ENCODE measurements around the gene PAGR1. TPM values are rescaled to one million over a fixed set of nuclear protein-coding genes. Genes with fewer than 3 reads are reported as not detected.
"Not testable (repeated sequence)": the region's sequence is repeated elsewhere in the genome, so short reads cannot be mapped to it uniquely, and the experiment has no call there.

PAGR1 gene
- total RNA-seq = 24.3 and 24.8 TPM in 2 replicates

DNA sequence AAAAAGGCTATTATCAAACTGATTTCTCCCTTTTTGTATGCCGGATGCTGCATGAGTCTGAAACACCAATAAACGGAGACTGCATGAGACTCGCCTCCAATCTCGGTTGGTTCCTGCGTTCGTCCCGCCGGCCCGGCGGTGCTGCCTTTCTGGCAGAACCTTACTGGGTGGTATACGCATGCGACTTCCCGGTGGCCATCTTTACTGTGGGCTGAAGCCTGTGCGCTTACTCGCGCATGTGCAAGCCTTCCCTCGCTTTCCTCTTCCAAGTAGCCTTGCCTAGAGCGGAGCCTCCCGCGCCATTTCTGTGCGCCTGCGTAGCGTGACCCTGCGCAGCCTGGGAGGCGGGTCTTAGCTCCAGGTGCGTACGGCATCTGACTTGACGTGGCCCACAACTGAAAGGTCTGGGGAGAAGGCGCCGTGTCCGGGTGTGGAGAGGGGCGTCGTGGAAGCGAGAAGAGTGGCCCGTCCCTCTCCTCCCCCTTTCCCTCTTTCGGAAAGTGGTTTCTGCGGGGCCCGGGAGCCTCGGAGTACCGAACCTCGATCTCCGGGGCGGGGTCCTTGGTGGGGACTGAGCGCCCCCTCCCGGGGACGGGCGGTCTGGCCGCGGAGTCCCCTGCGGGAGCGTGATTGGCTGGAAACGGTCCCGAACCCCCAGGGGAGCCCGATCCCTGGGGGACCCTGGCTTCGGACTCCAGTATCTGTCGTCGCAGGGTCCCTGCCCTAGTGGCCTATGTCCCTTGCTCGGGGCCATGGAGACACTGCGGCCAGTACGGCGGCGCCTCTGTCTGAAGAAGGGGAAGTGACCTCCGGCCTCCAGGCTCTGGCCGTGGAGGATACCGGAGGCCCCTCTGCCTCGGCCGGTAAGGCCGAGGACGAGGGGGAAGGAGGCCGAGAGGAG lies at the start of gene PAGR1:
Gene PAGR1 (plus strand): TSS at position 360 of the 901 bp plus-strand sequence. CDS start 374 bp downstream, at position 734.
- intact Hi-C loops (cut with micrococcal nuclease) = loop anchor here (1.0 to 2.0 kb wide), 8 partner anchors 9 to 842 kb away; partner anchors contain the start of genes CDIPT, FBRS, KIF22 and TAOK2

DNA sequence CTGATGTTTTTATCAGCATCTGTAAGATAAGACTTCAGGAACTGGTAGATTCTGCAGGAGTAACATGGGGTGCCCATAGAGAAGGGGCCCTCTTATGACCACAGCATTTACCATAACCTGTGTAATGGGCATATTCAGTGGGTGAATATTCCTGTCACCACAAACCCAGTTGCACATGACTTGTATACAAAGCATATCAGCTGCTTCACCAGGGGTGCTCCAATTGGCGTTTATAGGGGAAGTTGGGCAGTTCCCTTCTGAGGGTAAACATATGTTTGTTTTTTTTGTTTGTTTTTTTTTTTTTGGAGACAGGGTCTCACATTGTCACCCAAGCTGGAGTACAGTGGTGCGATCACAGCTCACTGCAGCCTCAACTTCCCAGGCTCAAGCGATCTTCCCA lies 49.4 kb upstream of the PAGR1 start:
- intact Hi-C loops (cut with micrococcal nuclease) = no loop called here

DNA sequence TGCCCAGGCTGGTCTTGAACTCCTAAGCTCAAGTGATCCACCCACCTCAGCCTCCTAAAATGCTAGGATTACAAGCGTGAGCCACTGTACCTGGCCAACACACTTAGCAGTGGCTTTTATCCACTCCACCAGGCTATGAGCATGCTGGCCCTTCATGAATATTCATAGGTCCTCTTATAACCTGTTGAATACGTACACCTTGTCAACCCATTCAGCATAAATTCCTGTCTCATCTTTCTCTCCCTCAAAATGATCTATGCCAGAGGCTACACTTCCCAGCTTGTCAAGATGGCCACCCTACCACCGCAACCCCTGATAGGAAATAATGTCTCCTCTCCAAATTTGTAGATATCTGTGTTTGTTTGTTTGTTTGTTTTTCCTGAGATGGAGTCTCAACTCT lies 48.9 kb upstream of the PAGR1 start:
- intact Hi-C loops (cut with micrococcal nuclease) = no loop called here

- intact Hi-C loops (cut with micrococcal nuclease) = no loop called here
Observed at GRCh38 chr16:29769507-29769906, 46.4 kb upstream of the PAGR1 start.

DNA sequence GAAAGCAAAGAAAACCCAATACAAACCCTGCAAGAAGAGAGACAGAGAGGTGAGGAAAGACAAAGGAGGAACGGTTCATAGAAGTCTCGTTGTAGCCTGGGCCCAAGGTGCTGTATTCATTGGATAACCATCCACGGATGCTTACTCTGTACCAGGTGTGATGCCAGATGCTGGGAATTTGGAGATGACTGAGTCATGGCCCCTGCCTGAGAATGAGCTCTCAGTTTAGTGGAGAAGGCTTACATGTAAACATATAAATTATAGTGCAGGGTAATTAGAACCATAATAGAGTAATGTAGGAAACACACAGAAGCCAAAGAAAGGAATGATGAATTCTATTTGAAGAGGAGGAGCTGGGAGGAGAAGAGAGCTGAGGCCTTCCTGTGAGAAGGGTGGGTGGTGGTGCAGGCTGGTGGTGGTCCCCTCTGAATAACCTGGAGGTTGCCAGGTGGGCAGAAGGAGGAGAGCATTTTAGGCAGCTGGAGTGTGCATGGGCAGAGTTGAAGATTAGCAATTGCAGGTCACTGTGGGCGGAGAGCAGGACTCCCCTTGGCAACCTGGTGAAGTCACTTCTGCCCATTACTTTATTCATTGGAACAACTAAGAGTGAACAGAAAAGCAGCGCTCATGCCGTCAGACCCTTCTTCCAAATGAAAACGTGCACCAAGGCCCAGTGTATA lies 45.6 kb upstream of the PAGR1 start:
- intact Hi-C loops (cut with micrococcal nuclease) = no loop called here

DNA sequence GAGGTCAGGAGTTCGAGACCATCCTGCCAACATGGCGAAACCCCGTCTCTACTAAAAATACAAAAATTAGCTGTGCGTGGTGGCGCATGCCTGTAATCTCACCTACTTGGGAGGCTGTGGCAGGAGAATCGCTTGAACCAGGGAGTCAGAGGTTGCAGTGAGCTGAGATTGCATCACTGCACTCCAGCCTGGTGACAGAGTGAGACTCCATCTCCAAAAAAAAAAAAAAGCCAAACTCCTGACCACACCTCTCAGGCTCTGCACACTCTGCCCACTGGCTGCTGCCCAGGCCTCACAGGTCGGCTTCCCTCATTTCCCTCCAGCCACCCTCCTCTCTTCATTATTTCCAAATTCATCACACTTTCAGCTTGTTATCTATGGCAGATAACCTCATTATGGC lies 43.6 kb upstream of the PAGR1 start:
- intact Hi-C loops (cut with micrococcal nuclease) = not testable (repeated sequence)

DNA sequence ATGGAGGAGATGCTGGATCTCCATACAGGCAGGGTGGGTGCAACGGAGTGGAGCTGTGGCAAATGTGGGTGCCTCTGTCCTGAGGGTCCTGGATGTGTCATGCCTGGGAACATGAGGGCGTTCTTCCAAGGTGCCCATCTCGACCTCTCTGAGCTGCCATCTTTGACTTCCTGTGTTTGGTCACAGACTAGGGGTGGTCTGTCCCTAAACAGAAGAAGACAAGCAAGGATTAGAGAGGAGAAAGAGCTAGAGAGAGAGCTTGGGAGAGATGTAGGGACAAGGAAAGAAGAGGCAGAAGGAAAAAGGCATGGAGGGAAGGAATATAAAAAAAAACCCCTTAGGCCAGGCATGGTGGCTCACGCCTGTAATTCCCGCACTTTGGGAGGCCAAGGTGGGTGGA lies 41.2 kb upstream of the PAGR1 start:
- intact Hi-C loops (cut with micrococcal nuclease) = no loop called here

GRCh38 chr16:29775742-29776408 lies 40.1 kb upstream of the PAGR1 start:
- intact Hi-C loops (cut with micrococcal nuclease) = no loop called here

- intact Hi-C loops (cut with micrococcal nuclease) = no loop called here
Observed at GRCh38 chr16:29777576-29778350, 38.2 kb upstream of the PAGR1 start, which contains the start of gene ZG16. ZG16 (plus strand) TSS chr16:29778256; CDS start chr16:29779267, 1,011 bp downstream.

DNA sequence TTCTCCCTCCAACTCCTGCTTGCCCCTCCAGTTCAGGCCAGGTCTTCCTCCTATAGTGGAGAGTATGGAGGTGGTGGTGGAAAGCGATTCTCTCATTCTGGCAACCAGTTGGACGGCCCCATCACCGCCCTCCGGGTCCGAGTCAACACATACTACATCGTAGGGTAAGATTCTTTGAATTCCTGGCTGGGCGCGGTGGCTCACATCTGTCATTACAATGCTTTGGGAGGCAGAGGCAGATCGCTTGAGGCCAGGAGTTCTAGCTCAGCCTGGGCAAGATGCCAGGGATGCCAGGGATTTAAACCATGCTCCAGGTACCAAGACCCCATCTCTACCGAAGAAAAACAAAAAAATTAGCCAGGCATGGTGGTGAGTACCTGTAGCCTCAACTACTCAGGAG lies 36.5 kb upstream of the PAGR1 start:
- intact Hi-C loops (cut with micrococcal nuclease) = no loop called here

- intact Hi-C loops (cut with micrococcal nuclease) = not testable (repeated sequence)
Observed at GRCh38 chr16:29783094-29783953, 32.6 kb upstream of the PAGR1 start.

GRCh38 chr16:29784157-29784556 lies 31.8 kb upstream of the PAGR1 start:
- intact Hi-C loops (cut with micrococcal nuclease) = loop anchor here (1.0 kb wide), 2 partner anchors 38 to 82 kb away; no protein-coding TSS in a partner anchor

DNA sequence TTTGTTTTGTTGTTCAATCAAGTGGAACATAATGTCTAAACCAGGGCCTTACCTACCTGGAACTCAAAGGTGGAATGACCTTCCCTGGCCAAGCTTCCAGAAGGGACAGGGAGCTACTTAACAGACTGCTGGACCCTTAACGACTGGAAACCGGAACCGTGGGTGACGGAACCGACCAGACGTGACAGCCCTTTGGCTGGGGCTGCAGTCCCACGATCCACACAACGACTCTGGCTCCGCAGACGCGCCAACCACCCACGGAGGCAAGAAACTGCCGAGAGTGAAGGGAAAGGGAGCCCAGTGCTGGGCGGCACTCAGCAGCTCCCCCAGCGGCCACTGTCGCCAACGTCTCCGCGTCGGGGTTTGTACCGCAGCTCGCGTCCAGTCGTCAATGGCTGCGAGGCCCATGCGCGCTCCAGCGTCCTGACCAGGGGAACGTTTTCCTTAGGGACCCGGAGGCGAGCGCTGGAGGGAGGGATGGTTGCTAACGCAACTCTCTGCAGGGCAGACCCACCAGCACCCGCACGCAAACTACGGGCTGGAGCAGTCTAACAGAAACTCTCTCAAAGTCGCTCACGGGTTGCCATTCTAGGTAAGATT lies 31.0 kb upstream of the PAGR1 start:
- intact Hi-C loops (cut with micrococcal nuclease) = loop anchor here (1.0 kb wide), 3 partner anchors 39 to 83 kb away; no protein-coding TSS in a partner anchor

DNA sequence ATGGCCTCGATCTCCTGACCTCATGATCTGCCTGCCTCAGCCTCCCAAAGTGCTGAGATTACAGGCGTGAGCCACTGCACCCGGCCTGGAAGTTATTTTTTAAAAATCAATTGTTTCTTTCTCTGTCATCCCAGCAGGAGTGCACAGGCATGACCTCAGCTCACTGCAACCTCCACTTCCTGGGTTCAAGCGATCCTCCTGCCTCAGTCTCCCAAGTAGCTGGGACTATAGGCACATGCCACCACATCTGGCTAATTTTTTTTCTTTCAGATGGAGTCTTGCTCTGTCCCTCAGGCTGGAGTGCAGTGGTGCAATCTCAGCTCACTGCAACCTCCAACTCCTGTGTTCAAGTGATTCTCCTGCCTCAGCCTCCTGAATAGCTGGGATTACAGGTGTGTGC lies 28.8 kb upstream of the PAGR1 start:
- intact Hi-C loops (cut with micrococcal nuclease) = not testable (repeated sequence)

DNA sequence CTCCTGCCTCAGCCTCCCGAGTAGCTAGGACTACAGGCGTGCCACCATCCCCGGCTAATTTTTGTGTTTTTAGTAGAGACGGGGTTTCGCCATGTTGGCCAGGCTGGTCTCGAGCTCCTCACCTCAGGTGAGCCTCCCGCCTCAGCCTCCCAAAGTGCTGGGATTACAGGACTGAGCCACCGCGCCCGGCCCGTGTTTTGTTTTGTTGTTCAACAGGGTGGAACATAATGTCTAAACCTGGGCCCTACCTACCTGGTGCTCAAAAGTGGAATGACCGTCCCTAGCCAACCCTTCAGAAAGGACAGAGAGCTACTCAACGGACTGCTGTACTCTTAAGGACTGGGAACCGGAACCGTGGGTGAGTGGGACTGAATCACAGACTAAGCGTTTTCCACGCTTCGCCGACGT lies 26.2 kb upstream of the PAGR1 start:
- intact Hi-C loops (cut with micrococcal nuclease) = loop anchor here (1.0 kb wide), 7 partner anchors 16 to 207 kb away; partner anchors contain the start of genes CDIPT, INO80E, PAGR1 and TAOK2

- intact Hi-C loops (cut with micrococcal nuclease) = loop anchor here (1.0 kb wide), 7 partner anchors 15 to 206 kb away; partner anchors contain the start of genes CDIPT, INO80E, PAGR1 and TAOK2
Observed at GRCh38 chr16:29790183-29790948, 25.6 kb upstream of the PAGR1 start, which contains the start of gene KIF22. KIF22 (plus strand) TSS chr16:29790751; CDS start chr16:29790760, 9 bp downstream.

- intact Hi-C loops (cut with micrococcal nuclease) = loop anchor here (1.0 kb wide), 8 partner anchors 14 to 205 kb away; partner anchors contain the start of genes CDIPT, INO80E, PAGR1 and TAOK2
Observed at GRCh38 chr16:29790949-29791844, 24.8 kb upstream of the PAGR1 start.
